Measurements from ENCODE around the gene LAMA5. TPM values are rescaled to one million over a fixed set of nuclear protein-coding genes. Genes with fewer than 3 reads are reported as not detected.
A peak's percentile ranks its signal among the peaks of the same experiment; 100 is the strongest.

Gene LAMA5
- total RNA-seq, 8 experiments from 2014 or later, result 9.7 to 45.4 (median 24.9) TPM

- Histone ChIP-seq H3K27ac (no peak overlapping the region), H3K4me1 (replicated peaks in 1 of 2) (no peaks in the 10 kb centered on the region), H3K4me3 (no peak overlapping the region)
- ATAC-seq (replicated peaks in 6 of 8), result no peak
- 60 to 100% (median 85%) methylated on average over 1 to 6 of the region's 6 CpGs; no CpG with 5 or more reads in 1 of the 10 experiments for WGBS, 10 experiments
- in situ Hi-C loops (cut with MboI; ENCODE audit: low pct_unique_long_range_greater_than_20kb in 2 of 9, low sequenced_read_pairs in 9 of 9, unreplicated experiment in 9 of 9), result loop anchor here in 1 of 9 experiments (25.0 kb wide), 1 partner anchor 103 kb away; the partner anchor contains the start of gene RPS21
Measured at GRCh38 chr20:62284448-62284847, 82.7 kb downstream of the LAMA5 start.

GRCh38 chr20:62282877-62283503 is 84.1 kb downstream of the LAMA5 start:
- H3K27ac ChIP-seq, result no peak overlapping the region
- H3K4me1 ChIP-seq (replicated peaks in 1 of 2), result no peaks in the 10 kb centered on the region
- 67 to 93% (median 80%) methylated on average over 1 to 7 of the region's 16 CpGs; no CpG with 5 or more reads in 3 of the 10 experiments for WGBS, 10 experiments
- in situ Hi-C loops (cut with MboI; ENCODE audit: low pct_unique_long_range_greater_than_20kb in 2 of 9, low sequenced_read_pairs in 9 of 9, unreplicated experiment in 9 of 9), result loop anchor here in 1 of 9 experiments (25.0 kb wide), 1 partner anchor 104 kb away; the partner anchor contains the start of gene RPS21
- H3K4me3 ChIP-seq, result no peak overlapping the region
- peak in 1 of 8 experiments; percentile 47 for ATAC-seq (replicated peaks in 6 of 8)

GRCh38 chr20:62282103-62282502 is 85.0 kb downstream of the LAMA5 start:
- WGBS, 10 experiments, result 68 to 100% (median 93%) methylated on average over 1 to 7 of the region's 7 CpGs; no CpG with 5 or more reads in 1 of the 10 experiments
- Histone ChIP-seq H3K4me3 (no peak overlapping the region), H3K4me1 (replicated peaks in 1 of 2) (no peaks in the 10 kb centered on the region), H3K27ac (no peak overlapping the region)
- no peak for ATAC-seq (replicated peaks in 6 of 8)
- in situ Hi-C loops (cut with MboI; ENCODE audit: low pct_unique_long_range_greater_than_20kb in 2 of 9, low sequenced_read_pairs in 9 of 9, unreplicated experiment in 9 of 9), result loop anchor here in 1 of 9 experiments (25.0 kb wide), 1 partner anchor 105 kb away; the partner anchor contains the start of gene RPS21

- no peaks in the 10 kb centered on the region for H3K4me1 ChIP-seq (replicated peaks in 1 of 2)
- WGBS, 10 experiments, result 73 to 100% (median 88%) methylated on average over 1 to 22 of the region's 31 CpGs; no CpG with 5 or more reads in 2 of the 10 experiments
- no peak overlapping the region for H3K27ac ChIP-seq
- ATAC-seq (replicated peaks in 6 of 8), result no peak
- no peak overlapping the region for H3K4me3 ChIP-seq
- in situ Hi-C loops (cut with MboI; ENCODE audit: low pct_unique_long_range_greater_than_20kb in 2 of 9, low sequenced_read_pairs in 9 of 9, unreplicated experiment in 9 of 9), result loop anchor here in 1 of 9 experiments (25.0 kb wide), 1 partner anchor 106 kb away; the partner anchor contains the start of gene RPS21
Measured at GRCh38 chr20:62281161-62281933, 85.8 kb downstream of the LAMA5 start.

GRCh38 chr20:62280303-62280702 is 86.8 kb downstream of the LAMA5 start:
- 66 to 100% (median 80%) methylated on average over 1 to 4 of the region's 4 CpGs; no CpG with 5 or more reads in 5 of the 10 experiments for WGBS, 10 experiments
- ATAC-seq (replicated peaks in 6 of 8), result no peak
- no peak overlapping the region for H3K4me3 ChIP-seq
- no peak overlapping the region for H3K27ac ChIP-seq
- in situ Hi-C loops (cut with MboI; ENCODE audit: low pct_unique_long_range_greater_than_20kb in 2 of 9, low sequenced_read_pairs in 9 of 9, unreplicated experiment in 9 of 9), result loop anchor here in 1 of 9 experiments (25.0 kb wide), 1 partner anchor 107 kb away; the partner anchor contains the start of gene RPS21
- H3K4me1 ChIP-seq (replicated peaks in 1 of 2), result no peaks in the 10 kb centered on the region

- Histone ChIP-seq H3K4me1 (replicated peaks in 1 of 2) (no peaks in the 10 kb centered on the region), H3K4me3 (no peak overlapping the region), H3K27ac (no peak overlapping the region)
- no peak for ATAC-seq (replicated peaks in 6 of 8)
- 40 to 83% (median 62%) methylated on average over 1 to 8 of the region's 13 CpGs; no CpG with 5 or more reads in 4 of the 10 experiments for WGBS, 10 experiments
- in situ Hi-C loops (cut with MboI; ENCODE audit: low pct_unique_long_range_greater_than_20kb in 2 of 9, low sequenced_read_pairs in 9 of 9, unreplicated experiment in 9 of 9), result loop anchor here in 1 of 9 experiments (25.0 kb wide), 1 partner anchor 110 kb away; the partner anchor contains the start of gene RPS21
Measured at GRCh38 chr20:62277253-62277652, 89.9 kb downstream of the LAMA5 start.

GRCh38 chr20:62276439-62276838 is 90.7 kb downstream of the LAMA5 start:
- ATAC-seq (replicated peaks in 6 of 8), result no peak
- WGBS, 10 experiments, result 60 to 100% (median 96%) methylated on average over 1 to 6 of the region's 6 CpGs; no CpG with 5 or more reads in 4 of the 10 experiments
- Histone ChIP-seq H3K4me1 (replicated peaks in 1 of 2) (no peaks in the 10 kb centered on the region), H3K27ac (no peak overlapping the region), H3K4me3 (no peak overlapping the region)
- in situ Hi-C loops (cut with MboI; ENCODE audit: low pct_unique_long_range_greater_than_20kb in 2 of 9, low sequenced_read_pairs in 9 of 9, unreplicated experiment in 9 of 9), result loop anchor here in 1 of 9 experiments (25.0 kb wide), 1 partner anchor 111 kb away; the partner anchor contains the start of gene RPS21

- in situ Hi-C loops (cut with MboI; ENCODE audit: low pct_unique_long_range_greater_than_20kb in 2 of 9, low sequenced_read_pairs in 9 of 9, unreplicated experiment in 9 of 9), result loop anchor here in 1 of 9 experiments (25.0 kb wide), 1 partner anchor 112 kb away; the partner anchor contains the start of gene RPS21
Measured at GRCh38 chr20:62275219-62275618, 91.9 kb downstream of the LAMA5 start.

GRCh38 chr20:62274332-62274950 is 92.7 kb downstream of the LAMA5 start:
- no peak overlapping the region for H3K27ac ChIP-seq
- 76 to 100% (median 86%) methylated on average over 1 to 7 of the region's 13 CpGs; no CpG with 5 or more reads in 3 of the 10 experiments for WGBS, 10 experiments
- in situ Hi-C loops (cut with MboI; ENCODE audit: low pct_unique_long_range_greater_than_20kb in 2 of 9, low sequenced_read_pairs in 9 of 9, unreplicated experiment in 9 of 9), result no loop called here

More at GRCh38 chr20:62275219-62275618, 91.9 kb downstream of the LAMA5 start:
- 82 to 100% (median 89%) methylated on average over 1 to 9 of the region's 10 CpGs; no CpG with 5 or more reads in 1 of the 10 experiments for WGBS, 10 experiments
- Histone ChIP-seq H3K4me3 (no peak overlapping the region), H3K4me1 (replicated peaks in 1 of 2) (no peaks in the 10 kb centered on the region), H3K27ac (no peak overlapping the region)
- ATAC-seq (replicated peaks in 6 of 8), result no peak

GRCh38 chr20:62273416-62273815 is 93.7 kb downstream of the LAMA5 start:
- no peaks in the 10 kb centered on the region for H3K4me1 ChIP-seq (replicated peaks in 1 of 2)
- in situ Hi-C loops (cut with MboI; ENCODE audit: low pct_unique_long_range_greater_than_20kb in 2 of 9, low sequenced_read_pairs in 9 of 9, unreplicated experiment in 9 of 9), result no loop called here
- no peak overlapping the region for H3K4me3 ChIP-seq
- no peak for ATAC-seq (replicated peaks in 6 of 8)
- 73 to 100% (median 94%) methylated on average over 3 to 17 of the region's 18 CpGs; no CpG with 5 or more reads in 1 of the 10 experiments for WGBS, 10 experiments
- no peak overlapping the region for H3K27ac ChIP-seq

More at GRCh38 chr20:62274332-62274950, 92.7 kb downstream of the LAMA5 start:
- peak in 3 of 8 experiments; percentile 9 to 91 (median 79) for ATAC-seq (replicated peaks in 6 of 8)
- Histone ChIP-seq H3K4me1 (replicated peaks in 1 of 2) (no peaks in the 10 kb centered on the region), H3K4me3 (no peak overlapping the region)

GRCh38 chr20:62272200-62272599 is 94.9 kb downstream of the LAMA5 start:
- in situ Hi-C loops (cut with MboI; ENCODE audit: low pct_unique_long_range_greater_than_20kb in 2 of 9, low sequenced_read_pairs in 9 of 9, unreplicated experiment in 9 of 9), result no loop called here
- Histone ChIP-seq H3K27ac (no peak overlapping the region), H3K4me1 (replicated peaks in 1 of 2) (no peaks in the 10 kb centered on the region), H3K4me3 (no peak overlapping the region)
- 80 to 100% (median 100%) methylated on average over 1 to 5 of the region's 10 CpGs; no CpG with 5 or more reads in 7 of the 10 experiments for WGBS, 10 experiments
- ATAC-seq (replicated peaks in 6 of 8), result no peak

- in situ Hi-C loops (cut with MboI; ENCODE audit: low pct_unique_long_range_greater_than_20kb in 2 of 9, low sequenced_read_pairs in 9 of 9, unreplicated experiment in 9 of 9), result no loop called here
- Histone ChIP-seq H3K4me3 (no peak overlapping the region), H3K27ac (no peak overlapping the region), H3K4me1 (replicated peaks in 1 of 2) (no peaks in the 10 kb centered on the region)
- peak in 2 of 8 experiments; percentile 4 to 31 for ATAC-seq (replicated peaks in 6 of 8)
- 20 to 80% (median 59%) methylated on average over 1 to 5 of the region's 17 CpGs; no CpG with 5 or more reads in 6 of the 10 experiments for WGBS, 10 experiments
Measured at GRCh38 chr20:62269871-62270270, 97.2 kb downstream of the LAMA5 start.
